HG02884 (cell line): ENCODE measurements around the gene CBX5.
"Not testable (repeated sequence)": the region's sequence is repeated elsewhere in the genome, so short reads cannot be mapped to it uniquely, and the experiment has no call there.

ENCODE experiments used
- ATAC-seq: cut with Tn5 transposase; IDR thresholded peaks from one replicate; pipeline ENCODE4 v1.9.1; 2021; ENCODE audit warnings: mild to moderate bottlenecking, moderate library complexity; ENCODE audit not compliant: unreplicated experiment

The CBX5 gene

GRCh38 chr12:54270345-54270744 lies 9.6 kb downstream of the CBX5 start:
- no peak for ATAC-seq

- no peak for ATAC-seq
These were observed 13.1 kb downstream of the CBX5 start for GRCh38 chr12:54266852-54267251.

- no peak for ATAC-seq
These were observed 14.5 kb downstream of the CBX5 start for GRCh38 chr12:54265364-54265812.

GRCh38 chr12:54262403-54262925 lies 17.5 kb downstream of the CBX5 start:
- ATAC-seq, result no peak

- no peak for ATAC-seq
These were observed 18.0 kb downstream of the CBX5 start for GRCh38 chr12:54261815-54262402.

GRCh38 chr12:54259194-54260011 lies 20.5 kb downstream of the CBX5 start:
- no peak for ATAC-seq

GRCh38 chr12:54258201-54258681 lies 21.7 kb downstream of the CBX5 start:
- ATAC-seq, result no peak

- ATAC-seq, result no peak
These were observed 22.6 kb downstream of the CBX5 start for GRCh38 chr12:54257332-54257731.

GRCh38 chr12:54253240-54253639 lies 26.7 kb downstream of the CBX5 start:
- no peak for ATAC-seq

GRCh38 chr12:54251667-54252284 lies 28.1 kb downstream of the CBX5 start:
- ATAC-seq, result no peak

GRCh38 chr12:54249489-54249888 lies 30.4 kb downstream of the CBX5 start:
- ATAC-seq, result no peak

- ATAC-seq, result no peak
These were observed 33.8 kb downstream of the CBX5 start for GRCh38 chr12:54246011-54246641.

GRCh38 chr12:54240971-54241588 lies 38.8 kb downstream of the CBX5 start:
- ATAC-seq, result peak; percentile 38

- no peak for ATAC-seq
These were observed 39.8 kb downstream of the CBX5 start for GRCh38 chr12:54240129-54240528.

GRCh38 chr12:54239620-54240019 lies 40.3 kb downstream of the CBX5 start:
- no peak for ATAC-seq

GRCh38 chr12:54238531-54238930 lies 41.4 kb downstream of the CBX5 start:
- ATAC-seq, result no peak

GRCh38 chr12:54232790-54233189 lies 47.1 kb downstream of the CBX5 start:
- ATAC-seq, result no peak

- not testable (repeated sequence) for ATAC-seq
These were observed 48.7 kb downstream of the CBX5 start for GRCh38 chr12:54231269-54231668.

GRCh38 chr12:54230555-54230954 lies 49.4 kb downstream of the CBX5 start:
- ATAC-seq, result no peak

GRCh38 chr12:54229624-54230212 lies 50.2 kb downstream of the CBX5 start:
- ATAC-seq, result no peak
